Esophagus (tissue), 2 donors: ENCODE data around the gene PKIG. TPM values are rescaled to one million over a fixed set of nuclear protein-coding genes. Genes with fewer than 3 reads are reported as not detected.

Experiments
- H3K27ac ChIP-seq, 2 donors: one replicate each; pipeline ENCODE4 v1.5.1; 2013; ENCODE audit warnings: low read depth in 2 of 2, mild to moderate bottlenecking in 2 of 2, inconsistent platforms in 1 of 2, low read length in 1 of 2, moderate library complexity in 1 of 2
- H3K27me3 ChIP-seq, 2 donors: one replicate each; pipeline ENCODE4 v1.6.1; 2013; ENCODE audit warnings: low read length in 2 of 2, control low read depth in 1 of 2, mild to moderate bottlenecking in 1 of 2; ENCODE audit not compliant: insufficient read depth in 2 of 2, control insufficient read depth in 1 of 2
- H3K36me3 ChIP-seq, 2 donors: one replicate each; pipeline ENCODE4 v1.6.1; 2013; ENCODE audit warnings: low read length in 1 of 2; ENCODE audit not compliant: control insufficient read depth in 2 of 2, insufficient read depth in 2 of 2
- H3K4me1 ChIP-seq, 2 donors: one replicate each; pipeline ENCODE4 v1.6.1; 2013; ENCODE audit warnings: low read length in 1 of 2; ENCODE audit not compliant: control insufficient read depth in 2 of 2, insufficient read depth in 2 of 2
- H3K4me3 ChIP-seq, 2 donors: one replicate each; pipeline ENCODE4 v1.5.1; 2013; ENCODE audit warnings: low read length in 2 of 2, mild to moderate bottlenecking in 2 of 2, low read depth in 1 of 2, moderate library complexity in 1 of 2
- H3K9me3 ChIP-seq, 2 donors: one replicate each; pipeline ENCODE4 v1.6.1; 2013; ENCODE audit warnings: mild to moderate bottlenecking in 2 of 2, low read depth in 1 of 2, low read length in 1 of 2, moderate library complexity in 1 of 2; ENCODE audit not compliant: control insufficient read depth in 2 of 2, insufficient read depth in 1 of 2
- WGBS, 2 donors: extraction: QIAGEN DNeasy Blood & Tissue Kit; methylation state at CpG; one replicate each; pipeline ENCODE4 v1.1.7; 2013; 5-methylcytosine and 5-hydroxymethylcytosine counted together
- polyA plus RNA-seq, 2 donors: library from polyadenylated mRNA; stranded (reverse); fragments of 200-250 nt; gene quantifications; one replicate each; pipeline ENCODE4 v1.2.3, GENCODE V29; 2013
- donor health status: healthy with polysubstance abuse.
- donor health status: Bipolar disorder and iron deficiency.

Gene PKIG
- polyA plus RNA-seq, 2 donors: 13.7 to 33.3 TPM

GRCh38 chr20:44621325-44621724, 38.9 kb downstream of the PKIG start:
- H3K27me3 ChIP-seq: no peaks in the 10 kb centered on the region
- no peak overlapping the region for H3K4me3 ChIP-seq
- peaks cover 10 to 32% of the 10 kb centered on the region in 2 donors for H3K36me3 ChIP-seq
- no peak overlapping the region for H3K27ac ChIP-seq
- peaks cover 0 to 1% of the 10 kb centered on the region in 2 donors for H3K4me1 ChIP-seq
- H3K9me3 ChIP-seq: peaks cover 0 to 4% of the 10 kb centered on the region in 2 donors
- 94 to 95% methylated on average over 5 of the region's 5 CpGs for WGBS, 2 donors

GRCh38 chr20:44621939-44622338, 39.6 kb downstream of the PKIG start:
- peaks cover 10 to 32% of the 10 kb centered on the region in 2 donors for H3K36me3 ChIP-seq
- no peak overlapping the region for H3K4me3 ChIP-seq
- 97 to 98% methylated on average over 8 of the region's 8 CpGs for WGBS, 2 donors
- no peaks in the 10 kb centered on the region for H3K27me3 ChIP-seq
- H3K27ac ChIP-seq: no peak overlapping the region
- peaks cover 0 to 4% of the 10 kb centered on the region in 2 donors for H3K9me3 ChIP-seq
- H3K4me1 ChIP-seq: peaks cover 0 to 2% of the 10 kb centered on the region in 2 donors

GRCh38 chr20:44622501-44623270, 40.3 kb downstream of the PKIG start:
- 96 to 97% methylated on average over 19 of the region's 19 CpGs for WGBS, 2 donors
- H3K4me3 ChIP-seq: no peak overlapping the region
- H3K36me3 ChIP-seq: peaks cover 10 to 32% of the 10 kb centered on the region in 2 donors
- H3K27me3 ChIP-seq: no peaks in the 10 kb centered on the region
- H3K27ac ChIP-seq: no peak overlapping the region
- peaks cover 0 to 2% of the 10 kb centered on the region in 2 donors for H3K4me1 ChIP-seq
- peaks cover 0 to 4% of the 10 kb centered on the region in 2 donors for H3K9me3 ChIP-seq

- peaks cover 0 to 4% of the 10 kb centered on the region in 2 donors for H3K4me1 ChIP-seq
- 95 to 96% methylated on average over 4 of the region's 4 CpGs for WGBS, 2 donors
- peaks cover 10 to 31% of the 10 kb centered on the region in 2 donors for H3K36me3 ChIP-seq
- no peaks in the 10 kb centered on the region for H3K27me3 ChIP-seq
- H3K4me3 ChIP-seq: no peak overlapping the region
- H3K27ac ChIP-seq: no peak overlapping the region
- peaks cover 0 to 4% of the 10 kb centered on the region in 2 donors for H3K9me3 ChIP-seq
Measured at GRCh38 chr20:44624152-44624551, 41.8 kb downstream of the PKIG start.

GRCh38 chr20:44624743-44625271, 42.4 kb downstream of the PKIG start:
- Histone ChIP-seq H3K27ac (no peak overlapping the region), H3K4me3 (no peak overlapping the region), H3K9me3 (peaks cover 0 to 4% of the 10 kb centered on the region in 2 donors), H3K4me1 (peaks cover 0 to 4% of the 10 kb centered on the region in 2 donors), H3K27me3 (no peaks in the 10 kb centered on the region), H3K36me3 (peaks cover 10 to 29% of the 10 kb centered on the region in 2 donors)
- WGBS, 2 donors: 93 to 96% methylated on average over 6 of the region's 6 CpGs

GRCh38 chr20:44625361-44625760, 43.0 kb downstream of the PKIG start:
- H3K9me3 ChIP-seq: peaks cover 0 to 4% of the 10 kb centered on the region in 2 donors
- WGBS, 2 donors: 94 to 95% methylated on average over 8 of the region's 8 CpGs
- no peak overlapping the region for H3K27ac ChIP-seq
- no peak overlapping the region for H3K4me3 ChIP-seq
- H3K4me1 ChIP-seq: peaks cover 0 to 4% of the 10 kb centered on the region in 2 donors
- peaks cover 6 to 27% of the 10 kb centered on the region in 2 donors for H3K36me3 ChIP-seq
- H3K27me3 ChIP-seq: no peaks in the 10 kb centered on the region

GRCh38 chr20:44626278-44626677, 43.9 kb downstream of the PKIG start:
- Histone ChIP-seq H3K9me3 (peaks cover 0 to 4% of the 10 kb centered on the region in 2 donors), H3K4me1 (peaks cover 0 to 4% of the 10 kb centered on the region in 2 donors), H3K36me3 (peaks cover 6 to 23% of the 10 kb centered on the region in 2 donors), H3K27ac (no peak overlapping the region), H3K4me3 (no peak overlapping the region), H3K27me3 (no peaks in the 10 kb centered on the region)
- WGBS, 2 donors: 84 to 89% methylated on average over 7 of the region's 7 CpGs

GRCh38 chr20:44627364-44628010, 45.1 kb downstream of the PKIG start:
- 93 to 94% methylated on average over 13 of the region's 13 CpGs for WGBS, 2 donors
- Histone ChIP-seq H3K9me3 (peaks cover 0 to 4% of the 10 kb centered on the region in 2 donors), H3K4me3 (no peak overlapping the region), H3K4me1 (peaks cover 0 to 4% of the 10 kb centered on the region in 2 donors), H3K27me3 (no peaks in the 10 kb centered on the region), H3K27ac (no peak overlapping the region), H3K36me3 (peaks cover 1 to 16% of the 10 kb centered on the region in 2 donors)

GRCh38 chr20:44629017-44629385, 46.6 kb downstream of the PKIG start:
- H3K9me3 ChIP-seq: no peaks in the 10 kb centered on the region
- WGBS, 2 donors: 94 to 97% methylated on average over 9 of the region's 9 CpGs
- peaks cover 0 to 8% of the 10 kb centered on the region in 2 donors for H3K36me3 ChIP-seq
- H3K4me3 ChIP-seq: no peak overlapping the region
- no peaks in the 10 kb centered on the region for H3K27me3 ChIP-seq
- no peak overlapping the region for H3K27ac ChIP-seq
- H3K4me1 ChIP-seq: peaks cover 0 to 4% of the 10 kb centered on the region in 2 donors
